Colonic mucosa (tissue), 4 donors: Measurements from ENCODE around the gene ZNF407. TPM values are rescaled to one million over a fixed set of nuclear protein-coding genes. Genes with fewer than 3 reads are reported as not detected.

ENCODE experiments used
- DNase-seq: peaks from one replicate; pipeline ENCODE4 v3.0.0-alpha.2; 2020
- H3K27ac ChIP-seq: fragments of 200-600 bp; one replicate; pipeline ENCODE4 v1.8.0; 2021
- H3K27me3 ChIP-seq: fragments of 200-600 bp; one replicate; pipeline ENCODE4 v1.8.0; 2021
- H3K36me3 ChIP-seq: fragments of 200-600 bp; one replicate; pipeline ENCODE4 v1.8.0; 2021
- H3K4me1 ChIP-seq: fragments of 200-600 bp; one replicate; pipeline ENCODE4 v1.8.0; 2021; ENCODE audit warnings: mild to moderate bottlenecking
- H3K4me3 ChIP-seq: fragments of 200-600 bp; one replicate; pipeline ENCODE4 v1.8.0; 2021
- H3K9ac ChIP-seq, 2 donors: one replicate each; pipeline ENCODE4 v1.7.0; 2013; ENCODE audit warnings: control low read depth in 2 of 2, low read depth in 2 of 2, low read length in 2 of 2
- H3K9me3 ChIP-seq: fragments of 200-600 bp; one replicate; pipeline ENCODE4 v1.8.0; 2021
- CTCF ChIP-seq: fragments of 200-600 bp; IDR thresholded peaks from one replicate; pipeline ENCODE4 v1.8.0; 2022; ENCODE audit warnings: antibody characterized with exemption, mild to moderate bottlenecking
- intact Hi-C: fragments of 100-400 bp; cut with DNase I; formaldehyde crosslinking; loops from one replicate; pipeline ENCODE4 v1.14.1; 2022
- total RNA-seq, 2 donors: library from RNA; stranded (reverse); fragmentation: NEBNext Ultra II Directional in 1 of 2; extraction: Animal tissue kit (Norgen Biotek cat#: 25700) in 1 of 2; gene quantifications; one replicate each; pipeline ENCODE4 v1.2.1, GENCODE V29; 2021
- donor health status: healthy.
- donor health status: DM: no; HTN: no; CAD: no.
- donor health status: DM: no; HTN: no; CAD: no.

The ZNF407 gene
- total RNA-seq, 2 donors from 2014 or later: 8.1 to 13.1 TPM

- H3K36me3 ChIP-seq: no peaks in the 10 kb centered on the region
- H3K9me3 ChIP-seq: no peaks in the 10 kb centered on the region
- intact Hi-C loops: no loop called here
- TF ChIP-seq CTCF: no peak
- no peaks in the 10 kb centered on the region for H3K27me3 ChIP-seq
- H3K4me1 ChIP-seq: no peaks in the 10 kb centered on the region
- no peak for DNase-seq
- no peak overlapping the region for H3K9ac ChIP-seq
- H3K4me3 ChIP-seq: no peak overlapping the region
- no peak overlapping the region for H3K27ac ChIP-seq
These were observed 201.9 kb downstream of the ZNF407 start for GRCh38 chr18:74799542-74799941.

GRCh38 chr18:74800098-74800497 is 202.4 kb downstream of the ZNF407 start:
- TF ChIP-seq CTCF: no peak
- H3K9ac ChIP-seq: no peak overlapping the region
- H3K9me3 ChIP-seq: no peaks in the 10 kb centered on the region
- no peak overlapping the region for H3K27ac ChIP-seq
- intact Hi-C loops: no loop called here
- H3K4me3 ChIP-seq: no peak overlapping the region
- DNase-seq: no peak
- H3K36me3 ChIP-seq: no peaks in the 10 kb centered on the region
- no peaks in the 10 kb centered on the region for H3K4me1 ChIP-seq
- no peaks in the 10 kb centered on the region for H3K27me3 ChIP-seq

GRCh38 chr18:74803117-74803516 is 205.4 kb downstream of the ZNF407 start:
- no peak overlapping the region for H3K9ac ChIP-seq
- intact Hi-C loops: no loop called here
- no peaks in the 10 kb centered on the region for H3K9me3 ChIP-seq
- DNase-seq: no peak
- no peak overlapping the region for H3K4me3 ChIP-seq
- no peaks in the 10 kb centered on the region for H3K36me3 ChIP-seq
- H3K27ac ChIP-seq: no peak overlapping the region
- no peak for TF ChIP-seq CTCF
- no peaks in the 10 kb centered on the region for H3K27me3 ChIP-seq
- H3K4me1 ChIP-seq: no peaks in the 10 kb centered on the region

GRCh38 chr18:74803769-74804168 is 206.1 kb downstream of the ZNF407 start:
- Histone ChIP-seq H3K9me3 (no peaks in the 10 kb centered on the region), H3K27me3 (no peaks in the 10 kb centered on the region), H3K36me3 (no peaks in the 10 kb centered on the region), H3K4me1 (no peaks in the 10 kb centered on the region), H3K27ac (no peak overlapping the region), H3K9ac (no peak overlapping the region), H3K4me3 (no peak overlapping the region)
- no peak for DNase-seq
- intact Hi-C loops: no loop called here
- TF ChIP-seq CTCF: no peak

GRCh38 chr18:74804677-74805076 is 207.0 kb downstream of the ZNF407 start:
- Histone ChIP-seq H3K9ac (no peak overlapping the region), H3K36me3 (no peaks in the 10 kb centered on the region), H3K9me3 (no peaks in the 10 kb centered on the region), H3K4me3 (no peak overlapping the region), H3K27me3 (no peaks in the 10 kb centered on the region), H3K27ac (no peak overlapping the region), H3K4me1 (no peaks in the 10 kb centered on the region)
- TF ChIP-seq CTCF: no peak
- intact Hi-C loops: no loop called here
- no peak for DNase-seq

- Histone ChIP-seq H3K27me3 (no peaks in the 10 kb centered on the region), H3K9ac (no peak overlapping the region), H3K9me3 (no peaks in the 10 kb centered on the region), H3K4me3 (no peak overlapping the region), H3K36me3 (no peaks in the 10 kb centered on the region), H3K4me1 (no peaks in the 10 kb centered on the region), H3K27ac (no peak overlapping the region)
- intact Hi-C loops: no loop called here
- TF ChIP-seq CTCF: no peak
- peak; percentile 59 for DNase-seq
These were observed 208.4 kb downstream of the ZNF407 start for GRCh38 chr18:74806073-74806472.
